GM12874 (cell line): ENCODE measurements around the gene ECHDC1.

Source experiments
- TF ChIP-seq, protein P1 (sequence below): IDR thresholded peaks from 2 replicates; pipeline ENCODE4 v1.5.1; 2011; ENCODE audit warnings: low read depth, mild to moderate bottlenecking, control low read depth, low read length, moderate library complexity; ENCODE audit not compliant: insufficient read depth

The ECHDC1 gene

DNA sequence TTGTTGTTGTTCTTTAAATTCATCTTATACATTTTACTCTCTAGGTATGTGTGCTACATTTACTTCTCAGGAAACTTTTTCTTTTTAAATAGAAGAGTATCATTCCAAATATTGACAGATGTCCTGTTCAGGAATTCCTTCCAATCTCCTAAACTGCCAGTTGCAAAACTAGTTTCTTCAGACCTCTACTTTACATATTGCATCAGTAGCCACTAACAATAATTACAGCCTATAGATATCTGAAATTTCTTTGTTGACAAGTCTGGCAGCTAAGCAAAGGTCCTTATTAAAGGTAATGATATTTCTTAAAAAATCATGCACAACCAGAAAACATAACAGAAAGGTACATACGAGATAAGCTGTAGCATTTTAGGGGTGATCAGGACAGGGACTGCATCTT is 4.5 kb downstream of the ECHDC1 start:
- TF ChIP-seq, protein P1, sequence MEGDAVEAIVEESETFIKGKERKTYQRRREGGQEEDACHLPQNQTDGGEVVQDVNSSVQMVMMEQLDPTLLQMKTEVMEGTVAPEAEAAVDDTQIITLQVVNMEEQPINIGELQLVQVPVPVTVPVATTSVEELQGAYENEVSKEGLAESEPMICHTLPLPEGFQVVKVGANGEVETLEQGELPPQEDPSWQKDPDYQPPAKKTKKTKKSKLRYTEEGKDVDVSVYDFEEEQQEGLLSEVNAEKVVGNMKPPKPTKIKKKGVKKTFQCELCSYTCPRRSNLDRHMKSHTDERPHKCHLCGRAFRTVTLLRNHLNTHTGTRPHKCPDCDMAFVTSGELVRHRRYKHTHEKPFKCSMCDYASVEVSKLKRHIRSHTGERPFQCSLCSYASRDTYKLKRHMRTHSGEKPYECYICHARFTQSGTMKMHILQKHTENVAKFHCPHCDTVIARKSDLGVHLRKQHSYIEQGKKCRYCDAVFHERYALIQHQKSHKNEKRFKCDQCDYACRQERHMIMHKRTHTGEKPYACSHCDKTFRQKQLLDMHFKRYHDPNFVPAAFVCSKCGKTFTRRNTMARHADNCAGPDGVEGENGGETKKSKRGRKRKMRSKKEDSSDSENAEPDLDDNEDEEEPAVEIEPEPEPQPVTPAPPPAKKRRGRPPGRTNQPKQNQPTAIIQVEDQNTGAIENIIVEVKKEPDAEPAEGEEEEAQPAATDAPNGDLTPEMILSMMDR: no peak

DNA sequence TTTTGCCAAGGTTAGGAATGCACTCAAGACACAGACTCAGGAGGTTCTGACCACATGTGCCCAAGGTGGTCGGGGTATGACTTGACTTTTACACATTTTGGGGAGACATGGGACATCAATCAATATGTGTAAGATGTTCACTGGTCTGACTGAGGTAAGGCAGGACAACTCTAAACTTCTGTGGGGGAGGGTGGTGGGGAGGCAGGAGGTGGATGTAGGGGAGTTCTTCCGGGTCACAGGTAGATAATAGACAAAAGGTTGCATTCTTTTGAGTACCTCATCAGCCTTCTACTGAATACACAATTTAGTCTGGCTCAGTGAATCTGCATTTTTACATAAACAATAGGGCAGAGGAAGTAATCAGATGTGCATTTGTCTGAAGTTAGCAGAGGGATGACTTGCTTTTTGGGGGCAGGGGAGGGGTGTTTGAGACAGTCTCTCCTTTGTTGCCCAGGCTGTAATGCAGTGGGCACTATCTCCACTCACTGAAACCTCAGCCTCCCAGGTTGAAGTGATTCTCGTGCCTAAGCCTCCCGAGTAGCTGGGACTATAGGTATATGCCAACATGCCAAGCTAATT is 10.9 kb downstream of the ECHDC1 start:
- TF ChIP-seq, protein P1: no peak

DNA sequence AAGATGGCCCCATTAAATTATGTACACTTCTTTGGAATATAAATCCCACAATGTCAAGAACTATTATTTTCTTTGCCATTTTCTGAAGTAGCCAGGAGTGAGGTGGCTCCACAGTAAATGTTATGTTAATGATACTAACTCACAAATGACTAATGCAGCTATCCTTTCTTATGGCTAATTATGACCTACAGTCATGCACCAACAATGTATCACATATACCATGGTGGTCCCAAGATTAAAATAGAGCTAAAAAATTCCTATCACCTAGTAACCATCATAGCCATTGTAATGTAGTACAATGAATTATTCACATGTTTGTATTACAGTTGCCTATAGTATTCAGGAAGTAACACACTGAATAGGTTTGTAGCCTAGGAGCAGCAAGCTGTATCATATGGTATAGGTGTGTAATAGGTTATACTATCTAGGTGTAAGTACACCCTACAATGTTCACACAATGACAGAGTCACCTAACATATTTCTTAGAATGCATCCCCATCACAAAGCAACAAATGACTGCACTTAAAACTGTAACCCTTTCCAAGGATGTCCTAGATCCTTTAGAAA is 15.3 kb downstream of the ECHDC1 start:
- TF ChIP-seq, protein P1: no peak

DNA sequence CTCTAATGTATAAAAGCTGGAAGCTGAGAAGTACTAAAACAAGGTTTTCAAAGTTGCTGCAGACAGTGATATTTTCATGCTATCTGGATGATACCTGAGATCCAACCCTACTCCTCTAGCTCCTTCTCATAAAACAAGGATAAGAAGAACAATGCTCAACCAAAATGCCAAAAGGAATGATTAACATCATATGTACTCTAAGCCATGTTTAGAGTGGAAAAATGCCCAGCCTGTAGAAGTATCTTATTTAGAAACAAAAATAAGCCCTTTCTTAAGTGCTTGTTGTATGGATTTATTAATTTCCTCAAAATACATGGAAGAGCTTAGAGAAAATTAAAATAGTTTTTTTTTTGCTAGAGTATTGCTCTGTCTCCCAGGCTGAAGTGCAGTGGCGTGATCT is 23.7 kb downstream of the ECHDC1 start:
- TF ChIP-seq, protein P1: no peak

DNA sequence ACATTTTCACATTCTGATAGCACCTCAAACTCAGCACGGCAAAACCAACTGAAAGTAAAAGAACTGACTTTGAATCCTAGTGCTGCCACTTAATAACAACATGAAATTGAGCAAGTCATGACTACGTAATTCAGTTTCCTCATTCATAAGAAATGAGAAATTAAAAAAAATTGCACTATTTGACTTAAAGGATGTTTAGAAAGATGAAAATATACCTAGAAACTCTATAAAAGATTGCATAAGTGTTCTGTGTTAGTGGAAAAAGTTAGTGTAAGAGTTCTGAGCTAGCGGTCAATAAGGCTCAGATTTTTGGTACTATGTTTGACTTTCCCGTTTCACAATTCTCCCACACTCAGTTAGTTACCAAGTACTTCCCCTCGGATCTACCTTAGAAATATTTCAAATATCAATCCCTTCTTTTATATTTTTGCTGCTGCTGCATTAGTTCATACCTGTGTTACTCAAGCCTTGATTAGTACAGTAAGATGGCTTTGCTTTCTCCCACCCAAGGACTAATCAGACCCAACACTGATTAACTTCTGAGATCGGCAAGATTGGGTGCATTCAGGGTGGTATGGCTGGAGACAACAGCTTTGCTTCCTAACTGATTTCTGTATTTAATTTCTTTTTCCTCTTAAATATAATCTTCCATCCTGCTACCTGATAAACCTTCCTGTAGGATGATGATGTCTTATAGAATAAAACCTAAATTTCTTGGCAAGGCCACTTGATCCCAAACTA is 25.9 kb downstream of the ECHDC1 start:
- TF ChIP-seq, protein P1: no peak

DNA sequence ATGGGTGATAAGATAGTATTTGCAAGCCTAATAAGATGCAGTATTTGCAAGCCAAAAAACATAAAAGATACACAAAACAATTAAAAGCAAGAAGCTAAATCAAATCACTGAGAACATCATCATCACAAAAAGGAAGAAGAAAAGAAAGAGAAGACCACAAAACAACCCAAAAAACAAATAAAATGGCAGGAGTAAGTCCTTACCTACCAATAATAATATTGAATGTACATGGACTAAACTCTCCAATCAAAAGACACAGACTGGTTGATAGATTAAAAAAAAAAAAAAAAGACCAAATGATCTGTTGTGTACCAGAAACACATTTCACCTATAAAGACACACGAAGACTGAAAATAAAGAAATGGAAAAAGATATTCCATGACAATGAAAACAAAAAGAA is 37.7 kb downstream of the ECHDC1 start:
- TF ChIP-seq, protein P1: no peak

DNA sequence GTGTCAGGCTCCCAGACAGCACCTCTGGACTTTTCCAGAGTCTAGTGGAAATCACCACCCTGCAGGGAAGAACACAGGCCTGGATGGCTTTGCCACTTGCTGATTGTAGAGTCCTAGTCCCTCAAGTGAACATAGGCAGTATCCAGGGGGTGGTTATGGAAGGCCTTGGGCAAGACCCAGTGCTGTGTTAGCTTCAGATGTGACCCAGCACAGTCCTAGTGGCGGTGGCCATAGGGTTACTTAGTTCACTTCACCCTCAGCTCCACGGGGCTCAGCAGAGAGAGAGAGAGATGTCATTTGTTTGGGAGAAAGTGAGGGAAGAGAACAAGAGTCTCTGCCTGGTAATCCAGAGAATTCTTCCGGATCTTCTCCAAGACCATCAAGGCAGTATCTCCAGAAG is 39.5 kb downstream of the ECHDC1 start:
- TF ChIP-seq, protein P1: no peak
